PFSK-1 (cell line): Measurements from ENCODE around the gene NCK2.

Experiments used
- FOXP2 ChIP-seq: optimal IDR thresholded peaks from 2 replicates; pipeline ENCODE3; 2011; ENCODE audit warnings: borderline replicate concordance, control low read depth, inconsistent platforms; ENCODE audit not compliant: insufficient read depth; ENCODE audit errors: extremely low read length, extremely low read depth
- POLR2AphosphoS5 ChIP-seq: IDR thresholded peaks from 2 replicates; pipeline ENCODE4 v1.6.1; 2012; ENCODE audit warnings: low read depth, mild to moderate bottlenecking, control low read depth, low read length, moderate library complexity
- SIN3A ChIP-seq: IDR thresholded peaks from 2 replicates; pipeline ENCODE4 v1.6.1; 2012; ENCODE audit warnings: mild to moderate bottlenecking, low read length, moderate library complexity, borderline replicate concordance; ENCODE audit not compliant: insufficient read depth
- TAF1 ChIP-seq: IDR thresholded peaks from 2 replicates; pipeline ENCODE4 v1.6.1; 2012; ENCODE audit warnings: low read length, control low read depth, borderline replicate concordance; ENCODE audit not compliant: insufficient read depth
- TF ChIP-seq, protein P1 (sequence below), 2 experiments: IDR thresholded peaks; 2 replicates each; pipeline versions ENCODE4 v1.6.1 to v1.8.0; 2011 to 2012; ENCODE audit warnings: low read depth in 2 of 2, low read length in 2 of 2, control low read depth in 1 of 2, inconsistent platforms in 1 of 2, mild to moderate bottlenecking in 1 of 2, moderate library complexity in 1 of 2; ENCODE audit not compliant: insufficient read depth in 1 of 2

The NCK2 gene

GRCh38 chr2:105873721-105874120 is 129.0 kb downstream of the NCK2 start:
- TF ChIP-seq TAF1, result no peak
- no peak for TF ChIP-seq FOXP2
- TF ChIP-seq, protein P1, sequence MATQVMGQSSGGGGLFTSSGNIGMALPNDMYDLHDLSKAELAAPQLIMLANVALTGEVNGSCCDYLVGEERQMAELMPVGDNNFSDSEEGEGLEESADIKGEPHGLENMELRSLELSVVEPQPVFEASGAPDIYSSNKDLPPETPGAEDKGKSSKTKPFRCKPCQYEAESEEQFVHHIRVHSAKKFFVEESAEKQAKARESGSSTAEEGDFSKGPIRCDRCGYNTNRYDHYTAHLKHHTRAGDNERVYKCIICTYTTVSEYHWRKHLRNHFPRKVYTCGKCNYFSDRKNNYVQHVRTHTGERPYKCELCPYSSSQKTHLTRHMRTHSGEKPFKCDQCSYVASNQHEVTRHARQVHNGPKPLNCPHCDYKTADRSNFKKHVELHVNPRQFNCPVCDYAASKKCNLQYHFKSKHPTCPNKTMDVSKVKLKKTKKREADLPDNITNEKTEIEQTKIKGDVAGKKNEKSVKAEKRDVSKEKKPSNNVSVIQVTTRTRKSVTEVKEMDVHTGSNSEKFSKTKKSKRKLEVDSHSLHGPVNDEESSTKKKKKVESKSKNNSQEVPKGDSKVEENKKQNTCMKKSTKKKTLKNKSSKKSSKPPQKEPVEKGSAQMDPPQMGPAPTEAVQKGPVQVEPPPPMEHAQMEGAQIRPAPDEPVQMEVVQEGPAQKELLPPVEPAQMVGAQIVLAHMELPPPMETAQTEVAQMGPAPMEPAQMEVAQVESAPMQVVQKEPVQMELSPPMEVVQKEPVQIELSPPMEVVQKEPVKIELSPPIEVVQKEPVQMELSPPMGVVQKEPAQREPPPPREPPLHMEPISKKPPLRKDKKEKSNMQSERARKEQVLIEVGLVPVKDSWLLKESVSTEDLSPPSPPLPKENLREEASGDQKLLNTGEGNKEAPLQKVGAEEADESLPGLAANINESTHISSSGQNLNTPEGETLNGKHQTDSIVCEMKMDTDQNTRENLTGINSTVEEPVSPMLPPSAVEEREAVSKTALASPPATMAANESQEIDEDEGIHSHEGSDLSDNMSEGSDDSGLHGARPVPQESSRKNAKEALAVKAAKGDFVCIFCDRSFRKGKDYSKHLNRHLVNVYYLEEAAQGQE (IDR thresholded peaks at IDR 0.05; ENCODE audit: insufficient read depth in 1 of 2, low read depth in 2 of 2, low read length in 2 of 2), result no peak
- TF ChIP-seq POLR2AphosphoS5, result no peak
- TF ChIP-seq SIN3A, result no peak

- TF ChIP-seq FOXP2, result no peak
- TF ChIP-seq SIN3A, result no peak
- TF ChIP-seq TAF1, result no peak
- no peak for TF ChIP-seq POLR2AphosphoS5
- TF ChIP-seq, protein P1 (IDR thresholded peaks at IDR 0.05; ENCODE audit: insufficient read depth in 1 of 2, low read depth in 2 of 2, low read length in 2 of 2), result no peak
Measured at GRCh38 chr2:105874466-105874865, 129.8 kb downstream of the NCK2 start.

GRCh38 chr2:105875241-105875640 is 130.5 kb downstream of the NCK2 start:
- TF ChIP-seq FOXP2, result no peak
- no peak for TF ChIP-seq SIN3A
- TF ChIP-seq POLR2AphosphoS5, result no peak
- no peak for TF ChIP-seq TAF1

DNA sequence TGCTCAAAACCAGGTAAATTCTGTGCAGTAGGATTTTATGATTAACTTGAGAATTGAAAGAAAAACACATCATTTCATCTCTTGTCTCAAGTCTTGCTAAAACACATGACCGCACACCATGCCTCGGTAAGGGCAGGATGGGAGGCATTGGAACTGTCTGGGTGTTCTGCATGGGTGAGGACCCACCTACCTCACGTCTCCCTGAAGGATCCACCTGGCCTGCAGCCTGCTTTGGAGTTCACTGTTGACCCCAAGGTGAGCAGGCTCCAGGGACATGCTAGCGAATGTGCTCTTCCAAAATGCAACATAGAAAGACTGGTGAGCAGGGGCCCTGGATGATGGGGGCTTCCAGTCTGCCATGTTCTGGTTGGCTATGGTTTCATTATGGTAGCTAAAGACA is 131.5 kb downstream of the NCK2 start:
- TF ChIP-seq FOXP2 (no peak), SIN3A (no peak), POLR2AphosphoS5 (no peak), TAF1 (no peak)
- TF ChIP-seq, protein P1 (IDR thresholded peaks at IDR 0.05; ENCODE audit: insufficient read depth in 1 of 2, low read depth in 2 of 2, low read length in 2 of 2), result no peak

DNA sequence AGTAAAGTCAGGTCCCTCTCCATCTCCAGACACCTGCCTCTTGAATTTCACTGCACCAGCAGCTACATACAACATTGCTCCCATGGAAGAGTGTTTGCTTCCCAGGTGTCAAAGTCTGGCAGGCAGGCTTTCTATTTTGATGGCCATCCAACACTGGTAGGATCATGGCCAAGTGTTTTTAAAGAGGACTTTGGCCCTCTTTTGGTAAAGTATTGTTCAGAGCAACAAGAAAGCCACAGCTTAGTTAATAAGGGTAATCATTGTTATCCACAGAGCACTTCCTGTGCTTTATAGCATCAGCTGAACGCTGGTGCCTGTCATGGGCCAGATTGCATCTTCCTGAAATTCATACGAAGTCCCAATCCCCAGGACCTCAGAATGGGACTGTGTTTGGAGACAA is 133.2 kb downstream of the NCK2 start:
- TF ChIP-seq FOXP2 (no peak), SIN3A (no peak), TAF1 (no peak), POLR2AphosphoS5 (no peak)
- TF ChIP-seq, protein P1 (IDR thresholded peaks at IDR 0.05; ENCODE audit: insufficient read depth in 1 of 2, low read depth in 2 of 2, low read length in 2 of 2), result no peak
